ENCODE measurements around the gene MIER2.

MIER2 gene

GRCh38 chr19:290372-291005 lies 54.1 kb downstream of the MIER2 start:
- no peak overlapping the region for H3K4me3 ChIP-seq
- no peak overlapping the region for H3K4me2 ChIP-seq

DNA sequence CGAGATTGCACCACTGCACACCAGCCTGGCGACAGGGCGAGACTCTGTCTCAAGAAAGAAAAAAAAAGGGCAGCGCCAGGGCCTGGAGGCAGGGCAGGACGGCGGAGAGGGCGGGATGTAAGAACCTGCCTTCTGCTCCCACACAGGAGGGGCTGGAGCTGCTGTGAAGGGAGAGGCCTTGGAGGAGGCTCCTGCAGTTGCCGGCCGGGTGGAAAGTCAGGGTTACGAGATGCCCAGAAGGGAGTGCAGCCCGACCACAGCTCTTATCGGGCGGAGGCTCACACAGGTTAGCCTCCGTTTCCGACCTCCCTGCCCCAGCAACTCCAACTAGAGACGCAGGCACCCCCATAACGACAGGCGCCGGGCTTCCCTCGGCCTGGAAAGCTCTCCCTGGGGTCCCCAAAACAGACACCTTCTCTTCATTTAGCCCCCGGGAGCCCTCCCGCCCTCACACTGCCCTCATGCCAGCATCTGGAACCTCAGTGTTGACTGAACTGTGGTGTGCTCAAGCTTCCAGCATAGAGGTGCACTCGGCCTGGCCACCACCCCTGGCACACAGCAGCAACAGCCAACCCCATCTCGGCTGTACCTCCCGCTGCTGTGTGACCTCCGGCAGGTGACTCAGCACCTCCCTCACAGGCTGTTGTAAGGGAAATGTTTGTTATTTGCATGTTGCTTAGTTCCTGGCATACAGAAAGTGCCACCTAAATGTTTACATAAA lies 54.8 kb downstream of the MIER2 start:
- H3K27me3 ChIP-seq: peaks cover 17% of the 10 kb centered on the region
- H3K4me1 ChIP-seq: no peaks in the 10 kb centered on the region
- H3K9me3 ChIP-seq: no peaks in the 10 kb centered on the region
- H3K36me3 ChIP-seq: no peaks in the 10 kb centered on the region
- no peak overlapping the region for H3K9ac ChIP-seq
- no peak overlapping the region for H3K27ac ChIP-seq
- no peak overlapping the region for H3K4me3 ChIP-seq
- TF ChIP-seq Cebpa-rat (IDR thresholded peaks at IDR 0.05): no peak
- H4K20me1 ChIP-seq: no peaks in the 10 kb centered on the region
- H3K4me2 ChIP-seq: no peak overlapping the region

More at GRCh38 chr19:290372-291005, 54.1 kb downstream of the MIER2 start:
- no peaks in the 10 kb centered on the region for H4K20me1 ChIP-seq
- H3K4me1 ChIP-seq: no peaks in the 10 kb centered on the region
- H3K9ac ChIP-seq: no peak overlapping the region
- H3K9me3 ChIP-seq: no peaks in the 10 kb centered on the region
- H3K27me3 ChIP-seq: peaks cover 22% of the 10 kb centered on the region
- no peak for TF ChIP-seq Cebpa-rat (IDR thresholded peaks at IDR 0.05)
- no peaks in the 10 kb centered on the region for H3K36me3 ChIP-seq
- H3K27ac ChIP-seq: no peak overlapping the region

DNA sequence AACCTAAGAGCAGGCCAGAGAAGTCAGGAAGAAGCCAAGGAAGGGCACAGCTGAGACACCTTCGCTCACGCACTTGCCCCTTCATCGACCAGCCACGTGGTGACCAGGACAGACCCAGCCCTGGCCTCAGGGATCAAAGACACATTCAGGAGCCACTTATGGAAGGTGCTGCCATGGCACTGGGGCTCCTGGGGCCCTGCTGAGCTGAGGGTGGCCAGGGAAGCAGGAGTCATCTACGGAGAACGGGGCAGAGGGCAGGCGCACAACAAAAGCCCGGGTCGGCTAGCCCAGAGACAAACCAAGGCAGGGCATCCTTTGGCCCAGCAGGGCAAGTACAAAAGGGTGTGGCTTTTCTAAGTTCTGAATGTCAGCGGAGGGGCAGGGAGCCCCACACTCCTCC lies 55.7 kb downstream of the MIER2 start:
- Histone ChIP-seq H4K20me1 (no peaks in the 10 kb centered on the region), H3K4me1 (no peaks in the 10 kb centered on the region), H3K36me3 (no peaks in the 10 kb centered on the region), H3K9me3 (no peaks in the 10 kb centered on the region), H3K27me3 (peaks cover 8% of the 10 kb centered on the region), H3K4me3 (no peak overlapping the region), H3K27ac (no peak overlapping the region), H3K9ac (no peak overlapping the region), H3K4me2 (no peak overlapping the region)
- TF ChIP-seq Cebpa-rat (IDR thresholded peaks at IDR 0.05): no peak

DNA sequence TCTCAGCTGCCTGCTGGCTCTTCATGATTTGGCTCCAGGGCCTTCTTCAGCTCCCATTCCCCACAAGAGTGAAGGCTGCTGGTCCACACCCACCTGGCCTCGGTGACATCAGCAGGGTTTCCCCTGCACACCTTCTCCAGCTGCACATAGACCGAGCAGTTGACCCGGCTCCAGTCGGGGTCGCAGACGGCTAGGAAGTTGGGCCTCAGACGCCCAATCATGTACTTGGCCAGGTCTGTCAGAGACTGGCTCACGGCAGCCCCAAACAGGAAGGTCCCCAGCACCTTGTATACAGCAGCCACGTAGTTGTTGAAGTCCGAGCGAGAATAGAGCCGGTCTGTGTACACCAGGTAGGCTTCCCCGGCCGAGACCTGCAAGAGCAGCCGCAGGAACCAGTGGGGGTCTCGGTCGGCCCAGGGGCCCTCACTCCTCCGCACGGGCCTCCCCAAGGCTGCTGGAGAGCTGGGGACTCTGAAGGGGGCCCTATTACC lies 57.2 kb downstream of the MIER2 start:
- no peak overlapping the region for H3K9ac ChIP-seq
- TF ChIP-seq Cebpa-rat (IDR thresholded peaks at IDR 0.05): no peak
- no peaks in the 10 kb centered on the region for H3K9me3 ChIP-seq

DNA sequence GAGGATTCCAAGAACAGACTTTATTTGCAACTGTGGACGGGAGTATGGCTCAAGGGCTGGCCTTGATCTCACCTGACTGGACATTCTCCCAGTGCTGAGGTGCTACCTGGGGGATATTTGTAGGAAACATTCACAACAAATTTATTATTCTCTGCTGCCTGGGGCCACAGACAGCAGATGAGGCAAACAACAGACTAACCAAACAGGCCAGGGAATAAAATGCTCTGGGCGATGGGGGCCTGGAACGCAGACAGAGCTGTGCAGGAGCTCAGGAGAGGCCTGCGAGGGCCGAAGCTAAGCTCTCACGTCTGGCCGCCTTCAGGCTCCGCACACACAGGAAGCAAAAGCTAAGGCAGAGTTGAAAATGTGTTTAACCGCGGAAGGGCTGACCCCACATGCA lies 61.2 kb downstream of the MIER2 start:
- H3K27me3 ChIP-seq: no peaks in the 10 kb centered on the region
- no peak overlapping the region for H3K4me3 ChIP-seq
- H3K4me1 ChIP-seq: peaks cover 10% of the 10 kb centered on the region
- H3K4me2 ChIP-seq: no peak overlapping the region
- no peaks in the 10 kb centered on the region for H3K36me3 ChIP-seq
- H4K20me1 ChIP-seq: no peaks in the 10 kb centered on the region
- H3K9ac ChIP-seq: no peak overlapping the region
- no peak for TF ChIP-seq Cebpa-rat (IDR thresholded peaks at IDR 0.05)
- H3K9me3 ChIP-seq: no peaks in the 10 kb centered on the region
- no peak overlapping the region for H3K27ac ChIP-seq

More for the DNA sequence above, 57.2 kb downstream of the MIER2 start:
- Histone ChIP-seq H3K27ac (no peak overlapping the region), H4K20me1 (no peaks in the 10 kb centered on the region), H3K4me1 (no peaks in the 10 kb centered on the region), H3K4me3 (no peak overlapping the region), H3K27me3 (no peaks in the 10 kb centered on the region), H3K36me3 (no peaks in the 10 kb centered on the region), H3K4me2 (no peak overlapping the region)

DNA sequence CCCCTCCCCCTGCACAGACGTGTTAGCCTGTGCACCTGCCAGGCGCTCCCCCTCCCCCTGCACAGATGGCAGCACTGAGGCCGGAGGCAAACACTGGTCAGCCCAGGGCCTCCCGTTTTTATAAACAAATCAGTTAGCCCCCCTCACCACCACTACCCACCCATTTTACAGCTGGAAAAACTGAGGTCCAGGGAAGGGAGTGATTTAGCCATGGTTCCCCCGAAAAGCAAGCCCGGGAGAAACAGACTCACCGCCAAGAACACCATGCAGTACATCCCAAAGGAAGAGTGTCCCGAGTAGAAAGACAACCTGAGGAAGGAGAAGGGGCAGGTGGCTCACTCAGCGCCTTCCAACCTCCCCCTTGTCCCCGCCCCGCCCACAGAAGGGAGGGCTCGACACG lies 62.1 kb downstream of the MIER2 start:
- H3K4me2 ChIP-seq: no peak overlapping the region
- no peaks in the 10 kb centered on the region for H3K27me3 ChIP-seq
- no peaks in the 10 kb centered on the region for H3K9me3 ChIP-seq
- no peak overlapping the region for H3K27ac ChIP-seq
- no peaks in the 10 kb centered on the region for H3K36me3 ChIP-seq
- H3K4me1 ChIP-seq: peaks cover 10% of the 10 kb centered on the region
- H4K20me1 ChIP-seq: no peaks in the 10 kb centered on the region
- H3K4me3 ChIP-seq: no peak overlapping the region
- H3K9ac ChIP-seq: no peak overlapping the region
- TF ChIP-seq Cebpa-rat (IDR thresholded peaks at IDR 0.05): no peak

GRCh38 chr19:281992-282391 lies 62.6 kb downstream of the MIER2 start:
- no peaks in the 10 kb centered on the region for H3K27me3 ChIP-seq
- no peaks in the 10 kb centered on the region for H3K36me3 ChIP-seq
- no peak overlapping the region for H3K4me3 ChIP-seq
- no peak for TF ChIP-seq Cebpa-rat (IDR thresholded peaks at IDR 0.05)
- no peaks in the 10 kb centered on the region for H4K20me1 ChIP-seq
- H3K9me3 ChIP-seq: no peaks in the 10 kb centered on the region
- H3K9ac ChIP-seq: no peak overlapping the region
- peaks cover 10% of the 10 kb centered on the region for H3K4me1 ChIP-seq
- no peak overlapping the region for H3K4me2 ChIP-seq
- H3K27ac ChIP-seq: no peak overlapping the region

- no peak overlapping the region for H3K9ac ChIP-seq
- no peak overlapping the region for H3K27ac ChIP-seq
- H3K4me2 ChIP-seq: no peak overlapping the region
- no peaks in the 10 kb centered on the region for H3K36me3 ChIP-seq
- H4K20me1 ChIP-seq: no peaks in the 10 kb centered on the region
- no peaks in the 10 kb centered on the region for H3K27me3 ChIP-seq
- H3K9me3 ChIP-seq: no peaks in the 10 kb centered on the region
- no peak overlapping the region for H3K4me3 ChIP-seq
- H3K4me1 ChIP-seq: peaks cover 10% of the 10 kb centered on the region
- no peak for TF ChIP-seq Cebpa-rat (IDR thresholded peaks at IDR 0.05)
Observed at GRCh38 chr19:281156-281853, 63.3 kb downstream of the MIER2 start.

- H3K4me3 ChIP-seq: no peak overlapping the region
- no peaks in the 10 kb centered on the region for H3K36me3 ChIP-seq
- H3K27ac ChIP-seq: no peak overlapping the region
- no peaks in the 10 kb centered on the region for H4K20me1 ChIP-seq
- no peak for TF ChIP-seq Cebpa-rat (IDR thresholded peaks at IDR 0.05)
- no peaks in the 10 kb centered on the region for H3K9me3 ChIP-seq
- H3K27me3 ChIP-seq: no peaks in the 10 kb centered on the region
- H3K4me2 ChIP-seq: no peak overlapping the region
- peaks cover 10% of the 10 kb centered on the region for H3K4me1 ChIP-seq
- H3K9ac ChIP-seq: no peak overlapping the region
Observed at GRCh38 chr19:280541-281009, 64.0 kb downstream of the MIER2 start.

- no peak overlapping the region for H3K4me3 ChIP-seq
- peaks cover 10% of the 10 kb centered on the region for H3K4me1 ChIP-seq
- no peak overlapping the region for H3K27ac ChIP-seq
- TF ChIP-seq Cebpa-rat (IDR thresholded peaks at IDR 0.05): no peak
- no peaks in the 10 kb centered on the region for H4K20me1 ChIP-seq
- H3K9me3 ChIP-seq: no peaks in the 10 kb centered on the region
- no peak overlapping the region for H3K9ac ChIP-seq
- H3K27me3 ChIP-seq: no peaks in the 10 kb centered on the region
- H3K4me2 ChIP-seq: peak overlapping the region; percentile 34; the same call in 1 of the 2 replicates
- H3K36me3 ChIP-seq: no peaks in the 10 kb centered on the region
Observed at GRCh38 chr19:279656-280055, 64.9 kb downstream of the MIER2 start.
